SK-MEL-5 (cell line): ENCODE measurements around the gene WDR45. TPM values are rescaled to one million over a fixed set of nuclear protein-coding genes. Genes with fewer than 3 reads are reported as not detected.

Experiments used
- DNase-seq: peaks from one replicate; pipeline ENCODE4 v3.0.0-alpha.2; 2016; ENCODE audit warnings: low read depth, low spot score
- in situ Hi-C: cut with HindIII; loops from 2 replicates; pipeline ENCODE4 v1.10.0; 2016; ENCODE audit warnings: low sequenced_read_pairs, high pct_unique_total_duplicates, low pct_unique_long_range_greater_than_20kb
- total RNA-seq: library from RNA; depleted of rRNA; stranded (reverse); fragments of >200 nt; shearing (Covaris generic); gene quantifications from 2 replicates; pipeline ENCODE4 v1.2.3, GENCODE V29; 2014

WDR45 gene
- total RNA-seq, 1 experiment from 2014 or later = 71.6 TPM

DNA sequence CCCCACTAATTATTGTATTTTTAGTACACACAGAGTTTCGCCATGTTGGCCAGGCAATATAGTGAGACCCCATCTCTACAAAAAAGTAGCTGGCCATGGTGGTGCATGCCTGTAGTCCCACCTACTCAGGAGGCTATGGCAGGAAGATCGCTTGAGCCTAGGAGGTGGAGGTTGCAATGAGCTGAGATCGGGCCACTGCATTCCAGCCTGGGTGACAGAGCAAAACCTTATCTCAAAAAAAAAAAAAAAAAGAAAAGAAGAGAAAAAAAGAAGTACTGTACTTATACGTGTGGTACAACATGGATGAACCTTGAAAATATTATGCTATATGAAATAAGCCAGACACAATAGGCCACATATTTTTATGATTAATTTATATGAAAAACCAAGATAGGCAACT lies 9.9 kb upstream of the WDR45 start:
- in situ Hi-C loops = no loop called here
- DNase-seq = no peak

DNA sequence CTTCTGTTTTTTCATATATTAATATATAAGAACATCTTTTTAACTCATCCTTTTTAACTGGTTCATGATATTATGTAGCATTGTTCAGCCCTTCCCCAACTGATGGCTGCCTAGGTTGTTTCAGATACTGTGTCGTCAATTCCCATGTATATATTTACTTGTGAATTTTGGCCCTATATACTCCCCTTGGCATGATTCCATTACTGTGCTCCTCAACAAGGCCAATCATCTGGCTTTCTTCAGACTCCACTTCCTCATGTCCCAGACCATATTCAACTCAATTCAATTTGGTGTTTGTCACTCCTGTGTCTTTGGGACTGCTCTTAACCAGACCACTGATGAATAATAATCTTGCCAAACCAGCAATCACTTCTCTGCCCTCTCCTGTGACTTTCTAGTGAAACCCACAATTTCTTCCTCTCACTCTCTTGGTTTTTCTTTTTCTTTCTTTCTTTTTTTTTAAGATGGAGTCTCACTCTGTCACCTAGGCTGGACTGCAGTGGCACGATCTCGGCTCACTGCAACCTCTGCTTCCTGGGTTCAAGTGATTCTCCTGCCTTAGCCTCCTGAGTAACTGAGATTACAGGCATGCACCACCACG lies 2.7 kb upstream of the WDR45 start:
- no peak for DNase-seq
- in situ Hi-C loops = no loop called here

GRCh38 chrX:49077941-49078340 lies 1.7 kb downstream of the WDR45 start:
- in situ Hi-C loops = no loop called here

DNA sequence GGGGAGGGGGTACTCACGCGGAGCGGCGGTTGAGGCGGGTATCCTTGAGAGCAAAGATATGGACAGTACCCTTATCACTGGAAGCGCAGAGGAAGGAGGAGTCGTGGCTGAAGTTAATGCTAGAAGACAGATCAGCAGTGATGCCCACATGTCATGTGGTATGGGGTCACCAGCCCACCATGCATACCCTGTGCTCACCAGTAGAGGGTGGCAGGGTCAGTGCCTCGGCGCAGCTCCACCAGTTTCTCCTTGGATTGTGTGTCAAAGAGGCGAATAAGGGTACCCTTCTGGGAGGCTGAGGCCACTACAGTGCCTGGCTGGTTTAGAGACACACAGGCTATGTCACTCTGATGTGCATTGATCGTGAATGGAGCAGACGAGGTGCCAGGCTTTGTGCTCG lies 4.3 kb downstream of the WDR45 start:
- DNase-seq = no peak
- in situ Hi-C loops = no loop called here

More at GRCh38 chrX:49077941-49078340, 1.7 kb downstream of the WDR45 start:
- DNase-seq = no peak

GRCh38 chrX:49073601-49074575 lies 5.8 kb downstream of the WDR45 start, which contains the start of gene PRAF2:
PRAF2 (minus strand) TSS chrX:49074002; CDS start chrX:49073987, 15 bp downstream.
- DNase-seq = peak; percentile 86
- in situ Hi-C loops = no loop called here

GRCh38 chrX:49072712-49073095 lies 7.0 kb downstream of the WDR45 start:
- in situ Hi-C loops = no loop called here
- DNase-seq = no peak

GRCh38 chrX:49071877-49072711 lies 7.6 kb downstream of the WDR45 start:
- no peak for DNase-seq
- in situ Hi-C loops = no loop called here

DNA sequence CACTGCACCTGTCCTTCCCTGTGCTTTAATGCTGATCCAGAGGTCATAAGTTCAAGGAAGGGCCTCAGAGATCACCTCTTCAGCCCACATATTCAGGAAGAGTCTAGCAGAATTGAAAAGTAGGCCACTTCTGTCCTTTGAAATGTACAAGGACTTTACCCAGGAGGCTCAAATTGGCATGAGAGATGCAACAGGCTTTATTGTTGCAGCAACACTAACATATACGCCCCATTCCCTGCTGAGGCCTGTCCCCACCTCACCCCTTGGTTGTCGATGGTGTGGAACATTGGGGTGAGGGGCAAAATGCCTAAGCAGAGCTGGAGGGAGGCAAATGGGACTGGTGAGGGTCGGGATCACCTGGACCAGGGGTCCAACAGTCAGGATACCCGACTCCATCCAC lies 8.7 kb downstream of the WDR45 start:
- no peak for DNase-seq
- in situ Hi-C loops = no loop called here

- in situ Hi-C loops = no loop called here
- no peak for DNase-seq
Measured at GRCh38 chrX:49069038-49069437, 10.6 kb downstream of the WDR45 start.

GRCh38 chrX:49067285-49068120 lies 12.2 kb downstream of the WDR45 start:
- DNase-seq = no peak
- in situ Hi-C loops = no loop called here

DNA sequence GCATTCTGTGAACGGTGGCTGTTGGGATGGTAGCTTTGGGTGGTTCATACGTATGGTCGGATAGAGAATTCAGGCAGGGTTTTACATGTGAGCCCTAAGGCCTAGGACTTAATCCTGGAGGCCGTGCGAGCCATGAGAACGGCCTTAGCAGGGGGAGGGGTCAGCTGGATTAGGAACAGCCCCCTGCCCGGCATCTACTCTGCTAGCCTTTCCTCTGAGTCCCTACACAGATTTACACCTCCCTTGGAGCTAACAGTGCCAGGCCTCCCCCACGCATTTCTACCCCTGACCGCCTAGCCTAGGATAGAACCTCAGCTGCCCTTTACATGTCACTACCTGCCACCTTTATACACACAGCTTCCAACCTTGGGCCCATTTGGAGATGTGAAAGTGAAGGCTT lies 13.0 kb downstream of the WDR45 start:
- DNase-seq = no peak
- in situ Hi-C loops = no loop called here

- DNase-seq = no peak
- in situ Hi-C loops = no loop called here
Measured at GRCh38 chrX:49066278-49066677, 13.4 kb downstream of the WDR45 start.

- in situ Hi-C loops = no loop called here
- no peak for DNase-seq
Measured at GRCh38 chrX:49064735-49065134, 15.0 kb downstream of the WDR45 start.

- in situ Hi-C loops = no loop called here
- DNase-seq = no peak
Measured at GRCh38 chrX:49064303-49064702, 15.4 kb downstream of the WDR45 start.

GRCh38 chrX:49063715-49064114 lies 16.0 kb downstream of the WDR45 start:
- DNase-seq = no peak
- in situ Hi-C loops = no loop called here

DNA sequence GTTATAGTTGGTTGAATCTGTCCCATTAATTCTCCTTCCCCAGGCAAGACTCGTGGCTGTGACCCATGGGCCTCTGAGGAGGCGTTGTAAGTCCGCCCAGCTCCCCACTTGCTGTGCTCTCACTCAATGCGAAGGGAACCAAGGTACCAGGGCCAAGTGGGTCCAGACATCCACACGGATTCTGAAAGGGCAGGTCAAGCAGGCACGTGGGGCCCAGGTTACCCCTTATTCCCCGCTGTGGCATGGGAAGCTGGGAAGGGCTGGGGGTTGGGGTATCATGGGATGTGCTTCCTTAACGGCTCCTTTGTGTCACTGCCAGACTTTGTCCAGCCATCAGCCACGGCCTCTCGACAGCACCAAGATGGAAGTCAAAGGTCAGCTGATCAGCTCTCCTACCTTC lies 17.8 kb downstream of the WDR45 start:
- in situ Hi-C loops = no loop called here
- no peak for DNase-seq

- in situ Hi-C loops = no loop called here
- DNase-seq = no peak
Measured at GRCh38 chrX:49061490-49061889, 18.2 kb downstream of the WDR45 start.
